Measurements from ENCODE around the gene ZGPAT. TPM values are rescaled to one million over a fixed set of nuclear protein-coding genes. Genes with fewer than 3 reads are reported as not detected.
A peak's percentile ranks its signal among the peaks of the same experiment; 100 is the strongest.

The ZGPAT gene
- total and polyA plus RNA-seq, 2 of the 13 experiments (the other 11 are each of a cell fraction or from before 2014, with no cell fraction given) = 23.0 to 41.9 TPM

DNA sequence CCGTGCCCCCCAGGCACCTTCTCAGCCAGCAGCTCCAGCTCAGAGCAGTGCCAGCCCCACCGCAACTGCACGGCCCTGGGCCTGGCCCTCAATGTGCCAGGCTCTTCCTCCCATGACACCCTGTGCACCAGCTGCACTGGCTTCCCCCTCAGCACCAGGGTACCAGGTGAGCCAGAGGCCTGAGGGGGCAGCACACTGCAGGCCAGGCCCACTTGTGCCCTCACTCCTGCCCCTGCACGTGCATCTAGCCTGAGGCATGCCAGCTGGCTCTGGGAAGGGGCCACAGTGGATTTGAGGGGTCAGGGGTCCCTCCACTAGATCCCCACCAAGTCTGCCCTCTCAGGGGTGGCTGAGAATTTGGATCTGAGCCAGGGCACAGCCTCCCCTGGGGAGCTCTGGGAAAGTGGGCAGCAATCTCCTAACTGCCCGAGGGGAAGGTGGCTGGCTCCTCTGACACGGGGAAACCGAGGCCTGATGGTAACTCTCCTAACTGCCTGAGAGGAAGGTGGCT is 10.4 kb upstream of the ZGPAT start (continued):
- TF ChIP-seq SIN3A (IDR thresholded peaks at IDR 0.05; ENCODE audit: borderline replicate concordance, low read depth, low read length) (0 out of 2 replicates have a peak, but pooled peaks have one; percentile 6), HNRNPH1 (optimal IDR thresholded peaks at IDR 0.05; ENCODE audit: low read depth, low read length) (peak; percentile 14), YEATS2 (CRISPR knock-in tag; IDR thresholded peaks at IDR 0.05; ENCODE audit: borderline replicate concordance) (0 out of 2 replicates have a peak, but pooled peaks have one; percentile 1), ZNF761 (CRISPR knock-in tag; conservative IDR thresholded peaks at IDR 0.05) (0 out of 2 replicates have a peak, but pooled peaks have one; percentile 44), ATF7-NPFF (CRISPR knock-in tag; IDR thresholded peaks at IDR 0.05; ENCODE audit: low read depth) (peak; percentile 26; the same call in 1 of the 2 replicates), SAFB2 (CRISPR knock-in tag; IDR thresholded peaks at IDR 0.05; ENCODE audit: borderline replicate concordance, low read depth) (peak; percentile 19; the same call in 1 of the 2 replicates), ZSCAN21 (CRISPR knock-in tag; IDR thresholded peaks at IDR 0.05; ENCODE audit: borderline replicate concordance) (0 out of 2 replicates have a peak, but pooled peaks have one; percentile 9), ZNF678 (CRISPR knock-in tag; IDR thresholded peaks at IDR 0.05) (0 out of 2 replicates have a peak, but pooled peaks have one; percentile 19), ZFYVE20 (CRISPR knock-in tag; IDR thresholded peaks at IDR 0.05; ENCODE audit: borderline replicate concordance, low read depth) (no peak), AGO2 (optimal IDR thresholded peaks at IDR 0.05; ENCODE audit: low read depth, low read length) (peak; percentile 77), ZNF547 (CRISPR knock-in tag; IDR thresholded peaks at IDR 0.05) (0 out of 2 replicates have a peak, but pooled peaks have one; percentile 27)
- TF ChIP-seq, protein P1, sequence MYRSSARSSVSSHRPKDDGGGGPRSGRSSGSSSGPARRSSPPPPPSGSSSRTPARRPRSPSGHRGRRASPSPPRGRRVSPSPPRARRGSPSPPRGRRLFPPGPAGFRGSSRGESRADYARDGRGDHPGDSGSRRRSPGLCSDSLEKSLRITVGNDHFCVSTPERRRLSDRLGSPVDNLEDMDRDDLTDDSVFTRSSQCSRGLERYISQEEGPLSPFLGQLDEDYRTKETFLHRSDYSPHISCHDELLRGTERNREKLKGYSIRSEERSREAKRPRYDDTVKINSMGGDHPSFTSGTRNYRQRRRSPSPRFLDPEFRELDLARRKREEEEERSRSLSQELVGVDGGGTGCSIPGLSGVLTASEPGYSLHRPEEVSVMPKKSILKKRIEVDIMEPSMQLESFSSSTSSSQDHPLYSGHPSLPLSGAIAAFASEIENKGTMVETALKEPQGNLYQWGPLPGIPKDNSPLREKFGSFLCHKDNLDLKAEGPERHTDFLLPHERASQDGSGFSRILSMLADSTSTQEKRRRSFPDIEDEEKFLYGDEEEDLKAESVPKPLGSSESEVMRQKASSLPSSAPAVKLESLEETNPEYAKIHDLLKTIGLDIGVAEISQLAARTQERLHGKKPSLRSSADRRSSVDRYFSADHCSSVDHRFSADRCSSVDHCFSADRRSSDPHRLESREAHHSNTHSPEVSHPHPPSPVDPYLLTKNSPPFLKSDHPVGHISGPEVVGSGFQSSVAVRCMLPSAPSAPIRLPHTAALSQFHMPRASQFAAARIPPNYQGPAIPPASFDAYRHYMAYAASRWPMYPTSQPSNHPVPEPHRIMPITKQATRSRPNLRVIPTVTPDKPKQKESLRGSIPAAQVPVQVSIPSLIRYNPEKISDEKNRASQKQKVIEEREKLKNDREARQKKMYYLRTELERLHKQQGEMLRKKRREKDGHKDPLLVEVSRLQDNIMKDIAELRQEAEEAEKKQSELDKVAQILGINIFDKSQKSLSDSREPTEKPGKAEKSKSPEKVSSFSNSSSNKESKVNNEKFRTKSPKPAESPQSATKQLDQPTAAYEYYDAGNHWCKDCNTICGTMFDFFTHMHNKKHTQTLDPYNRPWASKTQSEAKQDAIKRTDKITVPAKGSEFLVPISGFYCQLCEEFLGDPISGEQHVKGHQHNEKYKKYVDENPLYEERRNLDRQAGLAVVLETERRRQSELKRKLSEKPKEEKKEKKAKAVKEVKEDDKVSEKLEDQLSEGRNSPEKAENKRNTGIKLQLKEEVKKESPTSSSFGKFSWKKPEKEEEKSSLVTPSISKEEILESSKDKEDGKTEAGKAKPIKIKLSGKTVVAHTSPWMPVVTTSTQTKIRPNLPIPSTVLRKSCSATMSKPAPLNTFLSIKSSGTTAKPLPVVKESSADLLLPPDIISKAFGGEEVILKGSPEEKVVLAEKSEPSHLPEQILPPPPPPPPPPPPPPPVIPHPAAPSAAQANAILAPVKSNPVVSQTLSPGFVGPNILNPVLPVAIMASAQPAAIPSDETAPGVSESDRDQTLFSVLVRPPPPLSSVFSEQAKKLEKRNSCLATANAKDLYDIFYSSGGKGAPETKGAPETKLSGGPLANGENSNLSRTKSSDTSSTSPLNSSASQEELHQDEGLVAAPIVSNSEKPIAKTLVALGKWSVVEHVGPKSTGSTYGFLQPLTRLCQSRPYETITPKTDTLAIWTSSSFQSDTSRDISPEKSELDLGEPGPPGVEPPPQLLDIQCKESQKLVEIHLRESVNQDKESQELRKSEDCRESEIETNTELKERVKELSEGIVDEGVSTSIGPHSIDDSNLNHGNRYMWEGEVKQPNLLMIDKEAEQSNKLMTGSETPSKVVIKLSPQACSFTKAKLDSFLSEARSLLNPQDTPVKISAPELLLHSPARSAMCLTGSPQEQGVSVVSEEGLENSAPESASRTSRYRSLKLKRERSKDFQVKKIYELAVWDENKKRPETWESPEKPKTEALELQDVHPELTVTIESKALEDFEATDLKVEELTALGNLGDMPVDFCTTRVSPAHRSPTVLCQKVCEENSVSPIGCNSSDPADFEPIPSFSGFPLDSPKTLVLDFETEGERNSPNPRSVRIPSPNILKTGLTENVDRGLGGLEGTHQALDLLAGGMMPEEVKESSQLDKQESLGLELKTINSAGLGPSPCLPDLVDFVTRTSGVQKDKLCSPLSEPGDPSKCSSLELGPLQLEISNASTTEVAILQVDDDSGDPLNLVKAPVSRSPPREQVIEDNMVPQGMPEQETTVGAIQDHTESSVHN (CRISPR knock-in tag; IDR thresholded peaks at IDR 0.05) = 0 out of 2 replicates have a peak, but pooled peaks have one; percentile 15
- TF ChIP-seq, protein P2, sequence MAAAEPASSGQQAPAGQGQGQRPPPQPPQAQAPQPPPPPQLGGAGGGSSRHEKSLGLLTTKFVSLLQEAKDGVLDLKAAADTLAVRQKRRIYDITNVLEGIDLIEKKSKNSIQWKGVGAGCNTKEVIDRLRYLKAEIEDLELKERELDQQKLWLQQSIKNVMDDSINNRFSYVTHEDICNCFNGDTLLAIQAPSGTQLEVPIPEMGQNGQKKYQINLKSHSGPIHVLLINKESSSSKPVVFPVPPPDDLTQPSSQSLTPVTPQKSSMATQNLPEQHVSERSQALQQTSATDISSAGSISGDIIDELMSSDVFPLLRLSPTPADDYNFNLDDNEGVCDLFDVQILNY (CRISPR knock-in tag; conservative IDR thresholded peaks at IDR 0.05) = 0 out of 2 replicates have a peak, but pooled peaks have one; percentile 9
- TF ChIP-seq, protein P3, sequence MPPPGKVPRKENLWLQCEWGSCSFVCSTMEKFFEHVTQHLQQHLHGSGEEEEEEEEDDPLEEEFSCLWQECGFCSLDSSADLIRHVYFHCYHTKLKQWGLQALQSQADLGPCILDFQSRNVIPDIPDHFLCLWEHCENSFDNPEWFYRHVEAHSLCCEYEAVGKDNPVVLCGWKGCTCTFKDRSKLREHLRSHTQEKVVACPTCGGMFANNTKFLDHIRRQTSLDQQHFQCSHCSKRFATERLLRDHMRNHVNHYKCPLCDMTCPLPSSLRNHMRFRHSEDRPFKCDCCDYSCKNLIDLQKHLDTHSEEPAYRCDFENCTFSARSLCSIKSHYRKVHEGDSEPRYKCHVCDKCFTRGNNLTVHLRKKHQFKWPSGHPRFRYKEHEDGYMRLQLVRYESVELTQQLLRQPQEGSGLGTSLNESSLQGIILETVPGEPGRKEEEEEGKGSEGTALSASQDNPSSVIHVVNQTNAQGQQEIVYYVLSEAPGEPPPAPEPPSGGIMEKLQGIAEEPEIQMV (CRISPR knock-in tag; IDR thresholded peaks at IDR 0.05; ENCODE audit: low read depth) = peak; percentile 50; the same call in 1 of the 2 replicates
- TF ChIP-seq, protein P4, sequence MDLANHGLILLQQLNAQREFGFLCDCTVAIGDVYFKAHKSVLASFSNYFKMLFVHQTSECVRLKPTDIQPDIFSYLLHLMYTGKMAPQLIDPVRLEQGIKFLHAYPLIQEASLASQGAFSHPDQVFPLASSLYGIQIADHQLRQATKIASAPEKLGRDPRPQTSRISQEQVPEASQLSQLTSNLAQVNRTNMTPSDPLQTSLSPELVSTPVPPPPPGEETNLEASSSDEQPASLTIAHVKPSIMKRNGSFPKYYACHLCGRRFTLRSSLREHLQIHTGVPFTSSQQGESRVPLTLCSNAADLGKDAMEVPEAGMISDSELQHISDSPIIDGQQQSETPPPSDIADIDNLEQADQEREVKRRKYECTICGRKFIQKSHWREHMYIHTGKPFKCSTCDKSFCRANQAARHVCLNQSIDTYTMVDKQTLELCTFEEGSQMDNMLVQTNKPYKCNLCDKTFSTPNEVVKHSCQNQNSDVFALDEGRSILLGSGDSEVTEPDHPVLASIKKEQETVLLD (CRISPR knock-in tag; IDR thresholded peaks at IDR 0.05; ENCODE audit: low read depth) = 0 out of 2 replicates have a peak, but pooled peaks have one; percentile 8
